K562 (cell line): ENCODE measurements around the gene NCDN. TPM values are rescaled to one million over a fixed set of nuclear protein-coding genes. Genes with fewer than 3 reads are reported as not detected.

ENCODE experiments used
- DMBX1 ChIP-seq: fragments of 250-450 bp; sonication (Bioruptor Pico); IDR thresholded peaks from 2 replicates; pipeline ENCODE4 v1.8.0; 2022; ENCODE audit warnings: inconsistent platforms, mild to moderate bottlenecking, moderate library complexity, borderline replicate concordance
- ELF2 ChIP-seq: fragments of 250-450 bp; sonication (Bioruptor Pico); IDR thresholded peaks from 2 replicates; pipeline ENCODE4 v1.5.0; 2021; ENCODE audit warnings: mild to moderate bottlenecking
- ETS2 ChIP-seq: IDR thresholded peaks from 2 replicates; pipeline ENCODE4 v1.6.1; 2016; ENCODE audit warnings: borderline replicate concordance, missing genetic modification characterization, mild to moderate bottlenecking, moderate library complexity, missing compliant biosample characterization; ENCODE audit not compliant: poor library complexity, severe bottlenecking
- FUS ChIP-seq: fragments of 200-400 bp; formaldehyde crosslinking; optimal IDR thresholded peaks from 2 replicates; pipeline ENCODE3; 2017; ENCODE audit warnings: low read depth, low read length
- HDAC3 ChIP-seq: fragments of 450-650 bp; IDR thresholded peaks from 2 replicates; pipeline ENCODE4 v1.6.1; 2018; ENCODE audit warnings: borderline replicate concordance, mild to moderate bottlenecking, moderate library complexity; ENCODE audit not compliant: partially characterized antibody
- KLF13 ChIP-seq: fragments of 450-650 bp; IDR thresholded peaks from 2 replicates; pipeline ENCODE4 v1.6.1; 2016; ENCODE audit warnings: missing genetic modification characterization, low read depth, mild to moderate bottlenecking, missing compliant biosample characterization, moderate library complexity, borderline replicate concordance
- MEF2A ChIP-seq: IDR thresholded peaks from 2 replicates; pipeline ENCODE4 v1.6.1; 2011; ENCODE audit warnings: low read depth, mild to moderate bottlenecking, low read length, moderate library complexity; ENCODE audit not compliant: control insufficient read depth
- MXI1 ChIP-seq: IDR thresholded peaks from 2 replicates; pipeline ENCODE4 v1.6.1; 2011; ENCODE audit warnings: low read depth, mild to moderate bottlenecking, improper control_type of control experiment, low read length
- PHF21A ChIP-seq: fragments of 450-650 bp; IDR thresholded peaks from 2 replicates; pipeline ENCODE4 v1.6.1; 2017; ENCODE audit warnings: low read depth, borderline replicate concordance
- PTRF ChIP-seq: fragments of 450-650 bp; IDR thresholded peaks from 2 replicates; pipeline ENCODE4 v1.6.1; 2016; ENCODE audit warnings: mild to moderate bottlenecking, missing genetic modification characterization, missing compliant biosample characterization
- SMAD1 ChIP-seq: fragments of 150-350 bp; IDR thresholded peaks from 2 replicates; pipeline ENCODE4 v1.6.1; 2014; ENCODE audit warnings: low read length, low read depth; ENCODE audit not compliant: partially characterized antibody
- ZNF444 ChIP-seq: fragments of 250-450 bp; sonication (Bioruptor Pico); IDR thresholded peaks from 2 replicates; pipeline ENCODE4 v1.4.0; 2020; ENCODE audit warnings: mild to moderate bottlenecking, moderate library complexity
- ZSCAN29 ChIP-seq: fragments of 450-650 bp; IDR thresholded peaks from 2 replicates; pipeline ENCODE4 v1.6.1; 2017
- polyA plus RNA-seq, 8 experiments: library from polyadenylated mRNA; depleted of rRNA in 4 of 8; stranded (reverse) in 5 of 8; unstranded in 3 of 8; fragments of >200 nt; fragmentation: Nextera tagmentation in 2 of 8; fragmentation: Illumina TruSeq in 1 of 8; extraction: Ambion mirVana in 2 of 8; extraction: Trizol in 1 of 8; gene quantifications; 2 replicates each; pipeline versions ENCODE4 v1.2.1 to v1.2.3, GENCODE V29; 2011 to 2014; ENCODE audit warnings: inconsistent platforms in 1 of 8, missing spikeins in 1 of 8
- total RNA-seq, 7 experiments: library from RNA; depleted of rRNA in 6 of 7; stranded (reverse); fragments of >200 nt in 6 of 7; fragmentation: Illumina TruSeq in 2 of 7; extraction: Trizol in 2 of 7; gene quantifications; 2 replicates each; pipeline versions ENCODE4 v1.2.1 to v1.2.3, GENCODE V29; 2011 to 2021; ENCODE audit warnings: low replicate concordance in 1 of 7
- TF ChIP-seq, protein P1 (sequence below): fragments of 450-650 bp; IDR thresholded peaks from 2 replicates; pipeline ENCODE4 v1.6.1; 2016; ENCODE audit warnings: mild to moderate bottlenecking, moderate library complexity
- TF ChIP-seq, protein P2 (sequence below): IDR thresholded peaks from 2 replicates; pipeline ENCODE4 v1.6.1; 2011; ENCODE audit not compliant: insufficient read length; ENCODE audit errors: extremely low read depth

Gene NCDN
- total and polyA plus RNA-seq, 9 of the 15 experiments (the other 6 are each of a cell fraction or from before 2014, with no cell fraction given), result 1.9 to 35.1 (median 10.7) TPM

DNA sequence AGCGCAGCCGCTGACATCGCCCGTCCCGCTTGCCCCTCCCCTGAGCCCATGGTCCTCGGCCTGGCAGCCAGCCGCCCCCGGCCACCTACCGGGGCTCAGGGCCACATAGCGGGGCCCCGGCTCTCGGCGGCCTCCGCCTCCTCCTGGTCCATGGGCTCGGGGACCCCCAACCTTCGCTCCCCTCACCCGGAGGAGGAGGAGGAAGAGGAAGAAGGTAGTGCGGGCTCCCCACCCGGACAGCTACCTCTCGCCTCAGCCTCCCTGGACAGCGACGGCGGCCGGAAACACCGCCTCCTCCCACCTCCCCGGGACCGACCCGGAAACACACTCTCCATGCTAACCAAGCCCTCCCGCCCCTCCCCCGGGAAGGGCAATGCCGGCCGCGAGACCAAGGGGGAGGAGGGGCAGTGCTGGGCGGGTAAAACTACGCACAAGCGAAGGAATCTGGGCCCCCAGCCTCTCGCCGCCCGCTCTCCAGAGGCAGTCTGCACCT is 435 bp upstream of the NCDN start, which contains the start of gene KIAA0319L (continued):
- TF ChIP-seq, protein P1, sequence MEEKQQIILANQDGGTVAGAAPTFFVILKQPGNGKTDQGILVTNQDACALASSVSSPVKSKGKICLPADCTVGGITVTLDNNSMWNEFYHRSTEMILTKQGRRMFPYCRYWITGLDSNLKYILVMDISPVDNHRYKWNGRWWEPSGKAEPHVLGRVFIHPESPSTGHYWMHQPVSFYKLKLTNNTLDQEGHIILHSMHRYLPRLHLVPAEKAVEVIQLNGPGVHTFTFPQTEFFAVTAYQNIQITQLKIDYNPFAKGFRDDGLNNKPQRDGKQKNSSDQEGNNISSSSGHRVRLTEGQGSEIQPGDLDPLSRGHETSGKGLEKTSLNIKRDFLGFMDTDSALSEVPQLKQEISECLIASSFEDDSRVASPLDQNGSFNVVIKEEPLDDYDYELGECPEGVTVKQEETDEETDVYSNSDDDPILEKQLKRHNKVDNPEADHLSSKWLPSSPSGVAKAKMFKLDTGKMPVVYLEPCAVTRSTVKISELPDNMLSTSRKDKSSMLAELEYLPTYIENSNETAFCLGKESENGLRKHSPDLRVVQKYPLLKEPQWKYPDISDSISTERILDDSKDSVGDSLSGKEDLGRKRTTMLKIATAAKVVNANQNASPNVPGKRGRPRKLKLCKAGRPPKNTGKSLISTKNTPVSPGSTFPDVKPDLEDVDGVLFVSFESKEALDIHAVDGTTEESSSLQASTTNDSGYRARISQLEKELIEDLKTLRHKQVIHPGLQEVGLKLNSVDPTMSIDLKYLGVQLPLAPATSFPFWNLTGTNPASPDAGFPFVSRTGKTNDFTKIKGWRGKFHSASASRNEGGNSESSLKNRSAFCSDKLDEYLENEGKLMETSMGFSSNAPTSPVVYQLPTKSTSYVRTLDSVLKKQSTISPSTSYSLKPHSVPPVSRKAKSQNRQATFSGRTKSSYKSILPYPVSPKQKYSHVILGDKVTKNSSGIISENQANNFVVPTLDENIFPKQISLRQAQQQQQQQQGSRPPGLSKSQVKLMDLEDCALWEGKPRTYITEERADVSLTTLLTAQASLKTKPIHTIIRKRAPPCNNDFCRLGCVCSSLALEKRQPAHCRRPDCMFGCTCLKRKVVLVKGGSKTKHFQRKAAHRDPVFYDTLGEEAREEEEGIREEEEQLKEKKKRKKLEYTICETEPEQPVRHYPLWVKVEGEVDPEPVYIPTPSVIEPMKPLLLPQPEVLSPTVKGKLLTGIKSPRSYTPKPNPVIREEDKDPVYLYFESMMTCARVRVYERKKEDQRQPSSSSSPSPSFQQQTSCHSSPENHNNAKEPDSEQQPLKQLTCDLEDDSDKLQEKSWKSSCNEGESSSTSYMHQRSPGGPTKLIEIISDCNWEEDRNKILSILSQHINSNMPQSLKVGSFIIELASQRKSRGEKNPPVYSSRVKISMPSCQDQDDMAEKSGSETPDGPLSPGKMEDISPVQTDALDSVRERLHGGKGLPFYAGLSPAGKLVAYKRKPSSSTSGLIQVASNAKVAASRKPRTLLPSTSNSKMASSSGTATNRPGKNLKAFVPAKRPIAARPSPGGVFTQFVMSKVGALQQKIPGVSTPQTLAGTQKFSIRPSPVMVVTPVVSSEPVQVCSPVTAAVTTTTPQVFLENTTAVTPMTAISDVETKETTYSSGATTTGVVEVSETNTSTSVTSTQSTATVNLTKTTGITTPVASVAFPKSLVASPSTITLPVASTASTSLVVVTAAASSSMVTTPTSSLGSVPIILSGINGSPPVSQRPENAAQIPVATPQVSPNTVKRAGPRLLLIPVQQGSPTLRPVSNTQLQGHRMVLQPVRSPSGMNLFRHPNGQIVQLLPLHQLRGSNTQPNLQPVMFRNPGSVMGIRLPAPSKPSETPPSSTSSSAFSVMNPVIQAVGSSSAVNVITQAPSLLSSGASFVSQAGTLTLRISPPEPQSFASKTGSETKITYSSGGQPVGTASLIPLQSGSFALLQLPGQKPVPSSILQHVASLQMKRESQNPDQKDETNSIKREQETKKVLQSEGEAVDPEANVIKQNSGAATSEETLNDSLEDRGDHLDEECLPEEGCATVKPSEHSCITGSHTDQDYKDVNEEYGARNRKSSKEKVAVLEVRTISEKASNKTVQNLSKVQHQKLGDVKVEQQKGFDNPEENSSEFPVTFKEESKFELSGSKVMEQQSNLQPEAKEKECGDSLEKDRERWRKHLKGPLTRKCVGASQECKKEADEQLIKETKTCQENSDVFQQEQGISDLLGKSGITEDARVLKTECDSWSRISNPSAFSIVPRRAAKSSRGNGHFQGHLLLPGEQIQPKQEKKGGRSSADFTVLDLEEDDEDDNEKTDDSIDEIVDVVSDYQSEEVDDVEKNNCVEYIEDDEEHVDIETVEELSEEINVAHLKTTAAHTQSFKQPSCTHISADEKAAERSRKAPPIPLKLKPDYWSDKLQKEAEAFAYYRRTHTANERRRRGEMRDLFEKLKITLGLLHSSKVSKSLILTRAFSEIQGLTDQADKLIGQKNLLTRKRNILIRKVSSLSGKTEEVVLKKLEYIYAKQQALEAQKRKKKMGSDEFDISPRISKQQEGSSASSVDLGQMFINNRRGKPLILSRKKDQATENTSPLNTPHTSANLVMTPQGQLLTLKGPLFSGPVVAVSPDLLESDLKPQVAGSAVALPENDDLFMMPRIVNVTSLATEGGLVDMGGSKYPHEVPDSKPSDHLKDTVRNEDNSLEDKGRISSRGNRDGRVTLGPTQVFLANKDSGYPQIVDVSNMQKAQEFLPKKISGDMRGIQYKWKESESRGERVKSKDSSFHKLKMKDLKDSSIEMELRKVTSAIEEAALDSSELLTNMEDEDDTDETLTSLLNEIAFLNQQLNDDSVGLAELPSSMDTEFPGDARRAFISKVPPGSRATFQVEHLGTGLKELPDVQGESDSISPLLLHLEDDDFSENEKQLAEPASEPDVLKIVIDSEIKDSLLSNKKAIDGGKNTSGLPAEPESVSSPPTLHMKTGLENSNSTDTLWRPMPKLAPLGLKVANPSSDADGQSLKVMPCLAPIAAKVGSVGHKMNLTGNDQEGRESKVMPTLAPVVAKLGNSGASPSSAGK, result no peak
- TF ChIP-seq ETS2 (tag), result no peak
- no peak for TF ChIP-seq PHF21A
- TF ChIP-seq, protein P2, sequence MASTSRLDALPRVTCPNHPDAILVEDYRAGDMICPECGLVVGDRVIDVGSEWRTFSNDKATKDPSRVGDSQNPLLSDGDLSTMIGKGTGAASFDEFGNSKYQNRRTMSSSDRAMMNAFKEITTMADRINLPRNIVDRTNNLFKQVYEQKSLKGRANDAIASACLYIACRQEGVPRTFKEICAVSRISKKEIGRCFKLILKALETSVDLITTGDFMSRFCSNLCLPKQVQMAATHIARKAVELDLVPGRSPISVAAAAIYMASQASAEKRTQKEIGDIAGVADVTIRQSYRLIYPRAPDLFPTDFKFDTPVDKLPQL, result no peak
- TF ChIP-seq ELF2 (CRISPR knock-in tag), result no peak
- peak; percentile 56 for TF ChIP-seq SMAD1
- no peak for TF ChIP-seq ZNF444 (CRISPR knock-in tag)
- no peak for TF ChIP-seq ZSCAN29
- no peak for TF ChIP-seq MEF2A
- no peak for TF ChIP-seq PTRF (tag)
- peak; percentile 51; the same call in 1 of the 2 replicates for TF ChIP-seq KLF13
- TF ChIP-seq MXI1, result no peak
- TF ChIP-seq HDAC3, result no peak
- no peak for TF ChIP-seq DMBX1 (CRISPR knock-in tag)
- TF ChIP-seq FUS, result no peak
